HG03108 (cell line): ENCODE data around the gene SLC13A3.
A peak's percentile ranks its signal among the peaks of the same experiment; 100 is the strongest.

Experiments used
- ATAC-seq: cut with Tn5 transposase; IDR thresholded peaks from one replicate; pipeline ENCODE4 v1.9.1; 2021; ENCODE audit warnings: moderate library complexity; ENCODE audit not compliant: unreplicated experiment

The SLC13A3 gene

DNA sequence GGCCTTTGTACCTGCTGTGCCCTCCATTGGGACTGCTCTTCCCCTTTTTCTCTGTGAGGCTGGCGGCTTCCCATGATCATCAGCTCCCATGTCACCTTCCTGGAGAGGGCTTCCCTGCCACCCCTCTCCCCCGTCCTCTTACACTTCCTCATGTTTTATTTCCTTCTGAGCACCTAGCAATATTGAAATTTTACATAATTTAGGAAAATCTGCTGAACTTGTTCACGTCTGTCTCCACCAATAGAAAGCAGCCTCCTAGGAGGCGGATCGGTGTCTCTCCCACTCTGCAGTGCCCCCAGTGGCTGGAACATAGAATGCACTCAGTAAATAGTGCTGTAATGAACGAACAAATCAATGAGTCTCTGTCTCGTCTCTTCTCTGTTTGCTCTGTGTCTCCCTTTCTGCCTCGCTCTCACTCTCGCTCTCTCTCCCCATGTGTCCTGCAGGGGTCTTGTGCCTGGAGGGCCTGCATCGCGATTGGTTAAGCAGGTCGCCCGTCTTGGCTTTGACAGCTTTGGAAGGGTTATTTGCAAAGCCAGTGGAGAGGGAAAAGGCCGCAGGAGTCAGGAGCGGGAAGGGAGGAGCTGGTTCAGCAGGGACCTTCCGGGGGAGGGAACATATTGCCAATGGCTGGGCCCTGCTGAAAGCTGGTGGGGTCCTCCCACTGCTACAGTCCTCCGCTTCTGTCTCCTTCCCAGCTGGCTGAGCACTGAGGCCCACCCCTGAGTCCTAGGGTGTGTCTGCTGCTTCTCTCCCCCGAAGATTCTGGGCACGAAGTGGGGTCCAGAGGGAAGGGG is 88.7 kb downstream of the SLC13A3 start:
- no peak for ATAC-seq

DNA sequence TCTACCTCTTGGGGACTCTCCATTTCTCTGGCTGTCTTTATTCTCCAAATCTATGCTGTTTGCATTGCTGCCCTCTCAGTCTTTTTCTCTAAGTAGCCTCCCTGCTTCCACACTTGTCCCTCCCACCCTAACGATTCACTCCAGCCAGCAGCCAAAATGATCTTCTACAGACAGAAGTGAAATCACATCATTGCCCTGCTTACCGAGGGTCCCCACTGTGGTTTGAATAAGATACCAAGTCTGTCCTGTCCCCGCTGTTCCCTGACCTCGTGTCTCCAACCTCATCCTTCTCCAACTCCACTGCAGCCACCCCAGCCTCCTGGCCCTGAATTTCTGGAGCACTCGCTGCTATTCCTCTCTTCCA is 89.3 kb downstream of the SLC13A3 start:
- ATAC-seq: no peak

GRCh38 chr20:46559685-46560440 is 91.4 kb downstream of the SLC13A3 start:
- no peak for ATAC-seq

DNA sequence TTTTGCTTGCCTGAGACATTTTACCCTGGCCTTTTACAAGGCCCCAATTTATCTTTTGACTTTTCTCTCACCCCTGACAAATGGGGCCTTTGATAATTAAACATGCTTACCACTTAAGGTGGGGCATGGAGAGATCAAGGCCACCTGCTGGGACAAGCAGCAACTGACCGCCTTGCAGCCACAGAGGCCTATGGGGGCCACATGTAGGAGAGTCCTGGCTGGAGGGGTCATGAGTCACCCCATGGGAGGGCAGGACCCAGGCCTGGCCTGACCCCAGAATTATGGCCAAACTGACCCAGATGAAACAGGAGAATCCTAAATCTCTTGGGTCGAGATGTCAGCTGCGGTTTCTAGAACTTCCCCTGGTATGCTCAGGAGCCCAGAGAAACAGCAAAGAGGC is 92.3 kb downstream of the SLC13A3 start:
- no peak for ATAC-seq

- no peak for ATAC-seq
Measured at GRCh38 chr20:46558511-46558959, 92.7 kb downstream of the SLC13A3 start.

GRCh38 chr20:46557231-46557956 is 93.9 kb downstream of the SLC13A3 start:
- ATAC-seq: no peak

- ATAC-seq: no peak
Measured at GRCh38 chr20:46555370-46555956, 95.8 kb downstream of the SLC13A3 start.

DNA sequence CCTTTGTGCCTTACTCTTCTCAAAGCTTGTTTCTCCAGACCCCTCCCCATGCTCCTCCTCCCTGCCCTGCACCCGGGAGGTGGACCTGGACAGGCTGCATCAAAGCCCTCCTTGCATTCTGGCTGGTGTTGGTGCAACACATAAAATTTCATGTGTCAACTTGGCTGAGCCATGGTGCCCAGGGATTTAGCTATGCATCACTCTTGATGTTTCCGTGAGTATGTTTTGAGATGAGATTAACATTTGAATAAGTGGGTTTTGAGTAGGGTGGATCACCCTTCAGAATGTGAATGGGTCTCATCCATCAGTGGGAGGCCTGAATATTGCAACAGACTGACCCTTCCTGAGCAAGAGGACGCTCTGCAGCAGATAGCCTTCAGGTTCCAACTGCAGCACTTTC is 96.4 kb downstream of the SLC13A3 start:
- ATAC-seq: no peak

DNA sequence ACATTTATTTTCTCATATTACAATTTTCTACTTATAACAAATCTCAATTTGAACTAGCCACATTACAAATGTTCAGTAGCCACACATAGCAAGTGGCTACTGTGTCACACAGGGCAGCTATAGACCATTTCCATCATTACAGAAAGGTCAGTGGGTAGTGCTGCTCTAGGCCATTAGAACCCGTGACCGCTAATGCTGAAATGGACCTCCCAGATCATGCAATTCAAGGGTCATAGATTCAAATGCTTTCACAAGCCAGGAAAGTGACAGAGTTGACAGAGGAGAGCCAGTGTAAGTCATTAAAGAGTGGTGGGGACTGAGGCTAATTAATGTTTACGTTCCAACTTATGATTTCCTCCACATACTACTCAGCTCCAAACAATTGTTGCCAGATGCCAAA is 97.3 kb downstream of the SLC13A3 start:
- no peak for ATAC-seq

DNA sequence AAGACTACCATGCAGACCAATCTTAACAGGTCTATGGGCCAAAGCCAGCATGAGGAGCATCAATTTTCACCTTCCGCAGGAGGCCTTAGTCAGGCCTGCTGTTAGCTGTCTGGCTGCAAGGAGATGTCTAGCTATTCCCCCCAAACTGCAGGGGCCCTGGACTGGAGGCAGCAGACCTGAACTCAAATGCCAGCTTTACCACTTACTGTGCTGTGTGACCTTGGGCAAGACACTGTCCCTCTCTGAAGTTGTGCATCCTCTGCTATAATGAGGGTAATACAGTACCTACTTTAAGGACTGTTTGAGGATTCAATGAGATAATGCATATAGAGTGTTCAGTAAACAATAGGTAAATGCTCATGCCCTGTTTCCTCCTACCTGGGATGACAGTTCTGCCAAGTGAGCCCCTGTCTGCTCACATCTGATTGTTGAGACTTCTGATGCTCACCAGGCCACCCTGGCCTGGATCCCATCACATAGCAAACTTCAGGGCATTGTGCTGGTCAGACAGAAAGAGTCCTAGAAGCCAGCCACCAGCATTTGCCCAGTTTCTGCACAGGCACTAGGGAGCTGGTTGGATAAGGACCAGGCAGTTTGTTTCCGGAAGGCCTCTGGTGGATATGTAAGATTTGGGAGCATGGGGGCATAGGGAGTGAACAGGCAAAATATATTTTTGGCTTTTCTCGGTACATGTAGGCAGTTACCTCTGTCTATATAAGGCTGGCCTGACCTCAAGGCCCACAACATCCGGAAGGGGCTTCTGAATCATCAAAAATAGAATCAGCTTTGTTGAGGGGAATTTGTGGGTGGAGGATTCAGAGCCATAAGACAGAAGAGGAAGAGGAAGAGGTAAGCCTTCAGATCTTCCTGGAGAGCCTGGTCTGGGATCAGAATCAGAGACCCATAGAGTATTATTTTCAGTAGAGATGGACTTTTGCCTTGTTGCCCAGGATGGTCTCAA is 98.5 kb downstream of the SLC13A3 start:
- peak; percentile 68 for ATAC-seq

DNA sequence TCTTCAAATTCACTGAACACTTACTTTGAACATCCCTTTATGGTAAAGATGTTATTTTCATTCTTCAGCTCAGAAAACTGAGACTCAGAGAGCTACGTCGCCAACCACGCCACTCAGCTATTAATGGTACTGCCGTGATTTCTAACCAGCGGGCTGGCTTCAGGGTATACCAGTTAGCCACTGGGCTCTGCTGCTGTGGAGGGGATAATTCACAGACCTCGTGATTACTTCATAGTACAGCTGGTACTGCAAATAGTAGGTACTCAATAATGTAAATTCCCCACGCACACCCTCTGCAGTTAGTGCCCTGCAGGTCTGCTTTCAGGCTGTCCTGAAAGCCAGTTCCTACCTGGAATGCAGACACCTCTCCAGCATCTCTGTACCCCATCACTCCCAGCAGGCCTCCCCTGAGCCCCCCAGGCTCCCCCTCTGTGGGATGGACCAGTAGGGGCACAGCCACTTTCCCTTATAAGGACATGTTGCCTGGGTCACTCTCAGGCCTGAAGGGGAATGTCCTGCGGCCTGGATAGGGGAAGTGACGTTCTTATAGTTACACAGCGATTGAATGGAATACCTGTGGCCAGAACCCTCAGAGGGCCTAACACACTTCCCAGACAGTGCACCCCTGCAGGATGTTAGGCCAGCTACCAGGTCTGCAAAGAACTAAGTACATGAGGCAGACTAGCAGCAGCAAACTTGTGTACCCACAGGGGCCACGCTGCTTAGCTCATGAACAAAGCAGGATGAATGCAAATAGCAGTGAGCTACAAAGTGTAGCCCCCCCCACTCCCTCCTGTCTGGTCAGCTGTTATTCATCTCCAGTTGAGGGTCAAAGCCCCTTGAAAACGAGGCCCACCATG is 99.5 kb downstream of the SLC13A3 start:
- no peak for ATAC-seq

DNA sequence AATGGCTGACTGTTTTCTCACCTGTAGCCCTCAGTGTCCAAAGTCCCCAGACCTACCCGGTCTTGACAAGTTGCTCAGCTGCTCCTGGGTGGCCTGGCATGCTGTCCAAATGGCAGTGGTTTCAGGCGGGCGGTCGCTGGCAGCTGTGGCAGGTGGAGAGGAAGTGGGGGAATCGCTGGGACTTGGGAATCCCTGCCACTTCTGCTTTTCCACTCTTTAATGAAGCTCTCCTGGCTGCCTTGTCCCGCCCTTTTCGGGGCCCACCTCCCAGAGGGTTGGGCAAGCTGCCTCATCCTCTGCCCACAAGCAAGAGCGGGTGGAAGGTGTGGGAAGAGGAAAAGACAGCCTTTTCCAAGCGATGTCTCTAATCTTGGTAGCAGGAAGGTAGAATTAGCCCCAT is 100.8 kb downstream of the SLC13A3 start, which contains the start of gene OCSTAMP:
Gene OCSTAMP (minus strand): TSS at position 194 of the 400 bp plus-strand sequence. CDS start 94 bp downstream, at position 100.
- ATAC-seq: no peak

DNA sequence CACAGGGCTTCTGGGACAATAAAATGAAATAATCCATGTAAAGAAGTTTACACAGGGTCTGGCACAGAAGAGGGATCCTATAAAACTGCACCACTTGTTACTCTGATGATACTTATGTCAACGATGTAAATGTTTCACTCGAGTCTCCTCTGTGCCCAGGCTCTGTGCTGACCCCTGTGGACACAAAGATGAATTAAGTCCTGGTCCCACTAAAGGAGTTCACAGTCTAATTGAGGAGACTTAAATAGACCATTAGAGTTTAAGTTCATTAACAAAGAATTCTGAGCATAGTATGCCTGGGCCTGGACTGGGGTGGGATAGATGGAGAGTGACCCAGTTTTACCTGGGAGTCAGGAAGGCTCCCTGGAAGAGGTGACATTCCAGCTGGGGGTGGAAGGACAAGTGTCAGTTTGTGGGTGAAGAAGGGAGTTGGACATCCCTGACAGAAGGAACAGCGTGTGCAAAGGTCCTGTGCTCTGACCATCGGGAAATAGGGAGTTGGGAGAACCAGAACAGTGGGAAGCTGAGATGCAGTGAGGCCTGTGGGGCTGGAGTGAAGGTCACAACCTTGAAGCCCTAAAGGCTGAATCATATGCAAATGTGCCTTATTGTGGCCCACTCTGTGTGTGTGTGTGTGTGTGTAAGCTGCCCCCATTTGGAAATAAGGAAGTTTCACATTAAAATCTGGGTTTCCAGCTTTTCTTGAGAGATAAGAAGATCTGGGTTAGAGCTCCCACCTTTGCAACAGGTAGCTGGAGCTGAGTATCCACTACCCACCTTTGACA is 101.9 kb downstream of the SLC13A3 start:
- ATAC-seq: no peak

DNA sequence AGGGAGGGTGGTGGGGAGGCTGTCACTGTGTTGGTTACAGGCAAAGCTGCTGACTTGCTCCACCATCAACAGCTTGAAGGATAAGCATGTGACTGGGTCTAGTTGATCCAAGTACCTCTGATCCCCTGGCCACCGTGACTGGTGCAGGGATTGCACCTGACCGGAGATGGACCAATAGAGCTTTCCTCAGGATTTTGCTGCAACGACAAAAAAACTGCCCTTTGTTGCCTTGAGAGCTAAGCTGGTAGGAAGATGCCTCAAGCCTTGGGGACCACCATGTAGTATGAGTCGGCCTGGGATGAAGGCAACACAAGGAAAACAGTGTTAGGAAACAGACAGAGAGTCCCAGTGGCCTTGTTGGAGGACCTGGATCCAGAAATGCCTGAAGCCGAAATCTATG is 102.6 kb downstream of the SLC13A3 start:
- no peak for ATAC-seq

DNA sequence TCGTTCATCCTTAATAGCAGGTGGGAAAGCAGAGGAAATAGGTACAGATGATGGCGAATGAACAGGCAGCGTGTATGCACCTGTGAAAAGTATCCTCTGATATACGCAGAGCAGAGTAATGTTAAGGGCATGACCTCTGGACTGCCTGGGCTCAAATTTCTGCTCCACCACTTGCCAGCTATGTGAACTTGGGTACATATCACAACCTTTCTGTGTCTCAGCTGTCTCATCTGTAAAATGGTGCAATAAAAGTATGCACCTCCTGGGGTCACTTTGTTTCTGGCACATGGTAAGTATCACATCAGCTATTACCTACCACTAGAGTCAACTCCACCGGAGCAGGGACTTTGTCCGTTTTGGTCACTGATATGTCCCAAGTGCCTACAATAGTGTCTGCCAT is 103.3 kb downstream of the SLC13A3 start:
- ATAC-seq: no peak

- ATAC-seq: no peak
Measured at GRCh38 chr20:46546936-46547335, 104.3 kb downstream of the SLC13A3 start.

GRCh38 chr20:46546298-46546697 is 105.0 kb downstream of the SLC13A3 start:
- no peak for ATAC-seq

DNA sequence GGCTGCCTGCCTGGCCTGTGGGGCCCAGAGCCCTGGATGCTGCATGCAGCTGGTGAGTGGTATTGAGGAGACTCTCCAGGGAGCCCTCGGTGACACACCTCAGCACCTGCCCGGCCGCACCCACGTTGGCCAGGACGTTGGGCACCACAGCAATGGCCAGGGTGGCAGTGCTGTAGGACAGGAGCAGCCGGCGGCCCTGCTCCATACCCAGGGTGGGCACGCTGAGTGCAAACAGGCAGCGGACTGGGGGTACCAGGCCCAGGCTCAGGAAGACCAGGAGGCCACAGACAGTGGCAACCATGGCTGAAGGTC is 105.5 kb downstream of the SLC13A3 start:
- ATAC-seq: no peak
